ENCODE data around the gene NEK6.

NEK6 gene

GRCh38 chr9:124298646-124299235 is 41.0 kb downstream of the NEK6 start:
- no peak for DNase-seq

GRCh38 chr9:124299515-124300090 is 41.9 kb downstream of the NEK6 start:
- DNase-seq, result no peak

- DNase-seq, result no peak
Observed at GRCh38 chr9:124300312-124300711, 42.6 kb downstream of the NEK6 start.

- no peak for DNase-seq
Observed at GRCh38 chr9:124302921-124303320, 45.2 kb downstream of the NEK6 start.

GRCh38 chr9:124303762-124304161 is 46.0 kb downstream of the NEK6 start:
- DNase-seq, result no peak

GRCh38 chr9:124304285-124304684 is 46.5 kb downstream of the NEK6 start:
- DNase-seq, result no peak

GRCh38 chr9:124306098-124306735 is 48.5 kb downstream of the NEK6 start:
- DNase-seq, result peak; percentile 82

GRCh38 chr9:124307379-124308030 is 49.8 kb downstream of the NEK6 start:
- DNase-seq, result no peak

GRCh38 chr9:124308606-124309491 is 51.1 kb downstream of the NEK6 start:
- DNase-seq, result no peak

GRCh38 chr9:124309667-124310084 is 51.9 kb downstream of the NEK6 start:
- peak; percentile 93 for DNase-seq

- DNase-seq, result no peak
Observed at GRCh38 chr9:124311283-124311682, 53.5 kb downstream of the NEK6 start.

GRCh38 chr9:124312290-124313265 is 54.8 kb downstream of the NEK6 start:
- DNase-seq, result no peak

- DNase-seq, result no peak
Observed at GRCh38 chr9:124313940-124314339, 56.2 kb downstream of the NEK6 start.

GRCh38 chr9:124315882-124316281 is 58.1 kb downstream of the NEK6 start:
- DNase-seq, result no peak

GRCh38 chr9:124320062-124320973 is 62.6 kb downstream of the NEK6 start:
- peak; percentile 62 for DNase-seq

- no peak for DNase-seq
Observed at GRCh38 chr9:124321416-124321815, 63.7 kb downstream of the NEK6 start.

- no peak for DNase-seq
Observed at GRCh38 chr9:124321935-124322334, 64.2 kb downstream of the NEK6 start.

- no peak for DNase-seq
Observed at GRCh38 chr9:124322618-124323432, 65.1 kb downstream of the NEK6 start.

- DNase-seq, result no peak
Observed at GRCh38 chr9:124323904-124324303, 66.2 kb downstream of the NEK6 start.

- DNase-seq, result no peak
Observed at GRCh38 chr9:124325816-124326215, 68.1 kb downstream of the NEK6 start.

All from NCI-H226 (cell line).